Erythroblast (primary cell): ENCODE results near the gene ZNF277.

ENCODE experiments used
- GATA1 ChIP-seq: IDR thresholded peaks from 2 replicates; pipeline ENCODE4 v1.6.1; 2011; ENCODE audit warnings: low read depth, mild to moderate bottlenecking, control low read depth, low read length, moderate library complexity
- POLR2A ChIP-seq: IDR thresholded peaks from 2 replicates; pipeline ENCODE4 v1.6.1; 2011; ENCODE audit warnings: mild to moderate bottlenecking, low read length

GRCh38 chr7:112322070-112322469 lies 115.6 kb downstream of the ZNF277 start:
- TF ChIP-seq POLR2A (no peak), GATA1 (no peak)
